IgD-negative memory B cell (primary cell): Measurements from ENCODE around the gene ANKRD13D. TPM values are rescaled to one million over a fixed set of nuclear protein-coding genes. Genes with fewer than 3 reads are reported as not detected.

Experiments used
- H3K27ac Mint-ChIP-seq, 3 donors: one replicate each; pipeline ENCODE4 v1.8.0; 2020 to 2022; ENCODE audit warnings: mild to moderate bottlenecking in 3 of 3, mixed read lengths in 3 of 3, moderate library complexity in 1 of 3
- H3K27me3 Mint-ChIP-seq: one replicate; pipeline ENCODE4 v1.8.0; 2021; ENCODE audit warnings: mixed read lengths
- H3K36me3 Mint-ChIP-seq: one replicate; pipeline ENCODE4 v1.8.0; 2020; ENCODE audit warnings: mild to moderate bottlenecking, mixed read lengths
- H3K4me1 Mint-ChIP-seq, 3 donors: one replicate each; pipeline ENCODE4 v1.8.0; 2020 to 2022; ENCODE audit warnings: mixed read lengths in 3 of 3, mild to moderate bottlenecking in 1 of 3
- H3K4me3 Mint-ChIP-seq, 4 donors: one replicate each; pipeline ENCODE4 v1.8.0; 2020 to 2022; ENCODE audit warnings: mild to moderate bottlenecking in 4 of 4, mixed read lengths in 4 of 4, moderate library complexity in 3 of 4
- H3K9me3 Mint-ChIP-seq, 3 donors: one replicate each; pipeline ENCODE4 v1.8.0; 2020 to 2021; ENCODE audit warnings: mixed read lengths in 3 of 3, mild to moderate bottlenecking in 1 of 3
- polyA plus RNA-seq: library from polyadenylated mRNA; unstranded; fragments of 300-500 nt; fragmentation: Illumina TruSeq; gene quantifications from one replicate; pipeline ENCODE4 v1.2.3, GENCODE V29; 2021

ANKRD13D gene
- polyA plus RNA-seq, 1 donor from 2014 or later, result 17.3 TPM

GRCh38 chr11:67295846-67296245 lies 6.7 kb downstream of the ANKRD13D start:
- Mint-ChIP-seq H3K36me3 (peaks cover 23% of the 10 kb centered on the region), H3K9me3 (peaks cover 0 to 10% (median 0%) of the 10 kb centered on the region in 3 donors), H3K4me1 (peaks cover 15 to 21% (median 15%) of the 10 kb centered on the region in 3 donors), H3K27ac (peak overlapping the region in 1 of 3 donors; percentile 39), H3K27me3 (no peaks in the 10 kb centered on the region), H3K4me3 (peak overlapping the region in 1 of 4 donors; percentile 61)

GRCh38 chr11:67298786-67299185 lies 9.7 kb downstream of the ANKRD13D start:
- Mint-ChIP-seq H3K9me3 (peaks cover 0 to 10% (median 0%) of the 10 kb centered on the region in 3 donors), H3K4me3 (peak overlapping the region in 2 of 4 donors; percentile 5 to 33), H3K27ac (peak overlapping the region in 1 of 3 donors; percentile 27), H3K36me3 (peaks cover 23% of the 10 kb centered on the region), H3K4me1 (peaks cover 3 to 9% (median 8%) of the 10 kb centered on the region in 3 donors), H3K27me3 (no peaks in the 10 kb centered on the region)

DNA sequence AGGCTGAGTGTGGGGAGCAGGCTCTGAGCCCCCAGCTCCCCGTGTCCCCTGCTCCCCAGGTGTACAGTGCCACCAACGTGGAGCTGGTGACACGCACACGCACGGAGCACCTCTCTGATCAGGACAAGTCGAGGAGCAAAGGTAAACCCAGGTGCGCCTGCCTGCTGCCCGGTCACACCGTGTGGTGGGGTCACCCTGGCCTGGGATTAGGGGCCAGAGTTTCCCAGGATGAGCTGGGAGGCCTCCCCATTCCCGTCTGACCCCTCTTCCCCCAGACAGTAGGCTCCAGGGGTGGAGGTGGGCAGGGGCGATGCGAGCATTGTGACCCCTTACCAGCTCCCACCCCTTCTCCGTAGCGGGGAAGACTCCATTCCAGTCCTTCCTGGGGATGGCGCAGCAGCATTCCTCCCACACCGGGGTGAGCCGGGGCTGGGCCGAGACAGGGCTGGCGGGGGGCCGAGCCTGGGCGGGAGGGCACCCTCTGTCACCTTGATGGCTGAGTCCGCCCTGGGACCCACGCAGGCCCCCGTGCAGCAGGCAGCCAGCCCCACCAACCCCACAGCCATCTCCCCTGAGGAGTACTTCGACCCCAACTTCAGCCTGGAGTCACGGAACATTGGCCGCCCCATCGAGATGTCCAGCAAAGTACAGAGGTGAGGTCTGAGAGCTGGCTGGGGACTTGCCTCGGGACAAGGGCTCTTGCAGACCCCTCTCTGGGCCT lies 10.5 kb downstream of the ANKRD13D start:
- H3K27me3 Mint-ChIP-seq, result no peaks in the 10 kb centered on the region
- peaks cover 2 to 6% (median 5%) of the 10 kb centered on the region in 3 donors for H3K4me1 Mint-ChIP-seq
- peaks cover 21% of the 10 kb centered on the region for H3K36me3 Mint-ChIP-seq
- H3K9me3 Mint-ChIP-seq, result peaks cover 0 to 10% (median 0%) of the 10 kb centered on the region in 3 donors
- H3K4me3 Mint-ChIP-seq, result no peak overlapping the region
- H3K27ac Mint-ChIP-seq, result no peak overlapping the region

DNA sequence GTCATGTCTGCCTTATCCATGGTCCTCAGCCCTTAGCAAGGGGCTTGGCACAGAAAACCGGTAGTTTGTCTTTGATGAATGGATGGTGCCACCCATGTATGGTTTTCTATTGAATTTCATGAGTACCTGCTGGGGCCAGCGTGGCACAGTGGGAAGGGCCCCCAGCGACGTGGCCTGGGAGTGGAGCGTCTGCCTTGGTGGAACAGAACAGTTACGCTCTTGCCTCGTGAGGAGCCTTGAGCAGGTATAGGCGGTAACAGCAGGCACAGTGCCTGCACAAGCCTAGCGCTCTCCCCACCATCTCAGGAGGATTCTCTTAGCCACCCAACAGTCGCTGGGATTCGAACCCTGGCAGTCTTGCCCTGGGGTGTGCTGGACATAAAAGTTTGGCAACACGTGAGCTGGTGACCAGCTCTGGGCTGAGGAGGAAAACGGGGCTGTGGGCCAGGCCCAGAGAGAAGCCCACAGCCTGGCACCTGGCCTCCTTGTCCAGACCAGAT lies 11.2 kb downstream of the ANKRD13D start:
- H3K4me1 Mint-ChIP-seq, result peaks cover 2 to 6% (median 5%) of the 10 kb centered on the region in 3 donors
- no peak overlapping the region for H3K27ac Mint-ChIP-seq
- H3K27me3 Mint-ChIP-seq, result no peaks in the 10 kb centered on the region
- peaks cover 17% of the 10 kb centered on the region for H3K36me3 Mint-ChIP-seq
- H3K4me3 Mint-ChIP-seq, result no peak overlapping the region
- peaks cover 0 to 10% (median 0%) of the 10 kb centered on the region in 3 donors for H3K9me3 Mint-ChIP-seq

DNA sequence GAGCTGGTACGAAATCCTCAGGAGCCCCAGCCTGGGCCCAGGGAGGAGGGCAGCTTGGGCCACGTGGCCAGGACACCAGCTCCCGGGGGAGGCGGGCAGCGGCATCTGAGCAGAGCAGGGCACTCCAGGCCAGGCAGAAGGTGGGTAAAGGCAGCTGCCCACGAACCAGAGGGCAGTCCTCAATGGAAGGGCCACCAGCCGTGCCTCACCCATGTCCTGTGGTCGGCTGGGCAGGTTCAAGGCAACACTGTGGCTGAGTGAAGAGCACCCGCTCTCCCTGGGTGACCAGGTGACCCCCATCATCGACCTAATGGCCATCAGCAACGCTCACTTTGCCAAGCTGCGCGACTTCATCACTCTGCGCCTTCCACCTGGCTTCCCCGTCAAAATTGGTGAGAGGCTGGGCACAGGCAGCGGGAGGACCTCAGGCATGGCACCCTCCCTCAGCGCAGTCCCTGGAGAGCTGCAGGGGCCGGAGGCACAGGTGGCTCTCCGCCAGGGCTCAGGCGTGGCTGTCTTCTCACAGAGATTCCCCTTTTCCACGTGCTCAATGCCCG lies 11.7 kb downstream of the ANKRD13D start:
- Mint-ChIP-seq H3K4me1 (peaks cover 2 to 6% (median 5%) of the 10 kb centered on the region in 3 donors), H3K9me3 (peaks cover 0 to 10% (median 0%) of the 10 kb centered on the region in 3 donors), H3K36me3 (peaks cover 15% of the 10 kb centered on the region), H3K4me3 (no peak overlapping the region), H3K27me3 (no peaks in the 10 kb centered on the region), H3K27ac (peak overlapping the region in 1 of 3 donors; percentile 57)

GRCh38 chr11:67301313-67301921 lies 12.3 kb downstream of the ANKRD13D start:
- H3K9me3 Mint-ChIP-seq, result peaks cover 0 to 4% (median 0%) of the 10 kb centered on the region in 3 donors
- peaks cover 2 to 6% (median 5%) of the 10 kb centered on the region in 3 donors for H3K4me1 Mint-ChIP-seq
- H3K27me3 Mint-ChIP-seq, result no peaks in the 10 kb centered on the region
- peak overlapping the region in 1 of 3 donors; percentile 57 for H3K27ac Mint-ChIP-seq
- H3K4me3 Mint-ChIP-seq, result no peak overlapping the region
- peaks cover 9% of the 10 kb centered on the region for H3K36me3 Mint-ChIP-seq

DNA sequence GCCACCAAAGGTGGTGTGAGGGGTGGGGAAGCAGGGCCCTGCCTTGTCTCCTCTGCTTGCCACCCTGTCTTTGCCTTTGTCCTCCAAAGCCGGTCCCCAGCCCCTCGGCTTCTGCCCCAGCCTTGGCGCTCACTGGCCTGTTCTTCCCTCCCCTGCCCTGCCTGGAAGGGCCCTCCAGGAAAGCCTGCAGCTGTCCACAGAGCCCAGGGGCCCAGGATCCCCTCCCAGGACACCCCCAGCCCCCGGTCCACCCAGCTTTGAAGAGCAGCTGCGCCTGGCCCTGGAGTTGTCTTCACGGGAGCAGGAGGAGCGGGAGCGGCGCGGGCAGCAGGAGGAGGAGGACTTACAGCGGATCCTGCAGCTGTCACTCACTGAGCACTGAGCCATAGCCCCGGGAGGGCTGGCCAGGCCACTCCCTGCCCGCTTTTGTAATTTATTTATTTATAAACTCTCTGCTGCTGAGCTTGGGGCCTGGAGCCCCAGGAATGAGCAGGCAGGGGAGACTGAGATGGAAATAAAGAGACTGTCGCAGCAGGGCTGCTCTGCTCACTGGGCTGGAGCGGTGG lies 12.9 kb downstream of the ANKRD13D start:
- Mint-ChIP-seq H3K36me3 (peaks cover 6% of the 10 kb centered on the region), H3K9me3 (no peaks in the 10 kb centered on the region), H3K27me3 (no peaks in the 10 kb centered on the region), H3K4me3 (peak overlapping the region in 1 of 4 donors; percentile 16), H3K27ac (peak overlapping the region in 1 of 3 donors; percentile 10), H3K4me1 (peaks cover 2 to 4% (median 2%) of the 10 kb centered on the region in 3 donors)

DNA sequence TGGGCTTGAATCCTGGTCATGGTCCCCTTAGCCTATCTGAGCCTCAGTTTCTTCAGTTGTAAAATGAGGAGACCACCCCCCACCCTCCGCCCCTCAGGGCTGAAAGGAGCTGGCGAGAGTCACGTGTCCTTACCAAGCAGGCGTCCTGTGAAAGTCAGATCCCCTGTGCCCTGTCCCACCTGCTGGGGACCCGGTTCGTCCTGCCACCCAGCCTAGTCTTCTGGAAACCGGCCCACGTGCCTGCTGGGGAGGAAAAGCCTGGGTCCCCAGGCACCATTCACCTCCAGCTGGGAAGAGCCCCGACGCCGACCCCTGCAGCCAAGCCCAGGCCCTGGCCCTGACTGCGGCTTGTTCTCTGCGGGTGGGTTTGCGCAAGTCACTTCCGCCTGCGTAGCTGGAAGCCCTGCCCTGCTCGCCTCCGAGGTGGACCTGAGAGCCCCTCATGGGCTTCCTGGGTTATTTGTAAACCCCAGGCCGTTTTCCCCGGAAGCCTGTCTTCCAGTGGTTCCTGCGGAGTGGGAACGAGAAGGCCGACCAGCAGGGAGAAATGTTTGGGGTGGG lies 13.5 kb downstream of the ANKRD13D start:
- H3K9me3 Mint-ChIP-seq, result no peaks in the 10 kb centered on the region
- H3K4me3 Mint-ChIP-seq, result peak overlapping the region in 2 of 4 donors; percentile 5 to 25
- peaks cover 5% of the 10 kb centered on the region for H3K36me3 Mint-ChIP-seq
- peak overlapping the region in 1 of 3 donors; percentile 59 for H3K27ac Mint-ChIP-seq
- peaks cover 0 to 4% (median 2%) of the 10 kb centered on the region in 3 donors for H3K4me1 Mint-ChIP-seq
- no peaks in the 10 kb centered on the region for H3K27me3 Mint-ChIP-seq

DNA sequence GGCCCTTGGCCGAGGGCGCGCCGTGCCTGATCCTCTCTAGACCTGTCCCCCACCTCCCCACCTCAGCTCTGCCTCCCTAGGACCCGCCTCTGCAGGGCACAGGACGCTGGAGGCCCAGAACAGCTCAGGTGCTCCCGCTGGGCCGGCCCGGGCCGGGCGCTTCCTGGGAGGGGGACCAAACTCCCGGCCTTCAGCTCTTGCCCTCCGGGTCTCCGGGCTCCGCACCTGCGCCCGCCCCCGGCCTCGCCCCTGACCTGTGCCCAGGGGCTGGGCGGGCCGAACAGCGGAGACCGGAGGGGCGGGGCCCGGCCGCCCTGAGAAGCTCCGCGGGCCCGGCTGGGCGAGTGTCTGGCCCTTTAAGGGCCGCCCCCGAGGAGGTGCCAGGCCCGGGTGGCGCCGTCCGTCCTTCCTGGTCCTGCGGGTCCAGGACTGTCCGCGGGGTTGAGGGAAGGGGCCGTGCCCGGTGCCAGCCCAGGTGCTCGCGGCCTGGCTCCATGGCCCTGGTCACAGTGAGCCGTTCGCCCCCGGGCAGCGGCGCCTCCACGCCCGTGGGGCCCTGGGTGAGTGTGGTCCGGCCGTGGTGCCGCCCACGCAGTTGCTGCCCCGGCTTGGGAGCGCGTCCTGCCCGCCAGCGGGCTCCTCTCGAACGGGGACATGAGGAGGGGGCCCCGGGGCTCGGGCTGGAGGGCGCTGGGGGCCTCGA lies 14.2 kb downstream of the ANKRD13D start, which contains the start of gene SSH3:
TSS of gene SSH3 (plus strand) at position 399 of the 703 bp plus-strand sequence. CDS start at position 495, 96 bp downstream.
- Mint-ChIP-seq H3K4me1 (peaks cover 0 to 4% (median under 1%) of the 10 kb centered on the region in 3 donors), H3K4me3 (peak within 1 kb of the TSS in 3 of 4 donors; percentile 5 to 65 (median 22)), H3K27me3 (no peaks in the 10 kb centered on the region), H3K27ac (peak within 1 kb of the TSS in 1 of 3 donors; percentile 59), H3K36me3 (peaks cover 4% of the 10 kb centered on the region), H3K9me3 (no peaks in the 10 kb centered on the region)

- H3K36me3 Mint-ChIP-seq, result no peaks in the 10 kb centered on the region
- H3K27me3 Mint-ChIP-seq, result no peaks in the 10 kb centered on the region
- H3K27ac Mint-ChIP-seq, result no peak overlapping the region
- H3K4me3 Mint-ChIP-seq, result peak overlapping the region in 1 of 4 donors; percentile 65
- no peaks in the 10 kb centered on the region for H3K9me3 Mint-ChIP-seq
- no peaks in the 10 kb centered on the region for H3K4me1 Mint-ChIP-seq
Measured at GRCh38 chr11:67303835-67304411, 14.8 kb downstream of the ANKRD13D start.

DNA sequence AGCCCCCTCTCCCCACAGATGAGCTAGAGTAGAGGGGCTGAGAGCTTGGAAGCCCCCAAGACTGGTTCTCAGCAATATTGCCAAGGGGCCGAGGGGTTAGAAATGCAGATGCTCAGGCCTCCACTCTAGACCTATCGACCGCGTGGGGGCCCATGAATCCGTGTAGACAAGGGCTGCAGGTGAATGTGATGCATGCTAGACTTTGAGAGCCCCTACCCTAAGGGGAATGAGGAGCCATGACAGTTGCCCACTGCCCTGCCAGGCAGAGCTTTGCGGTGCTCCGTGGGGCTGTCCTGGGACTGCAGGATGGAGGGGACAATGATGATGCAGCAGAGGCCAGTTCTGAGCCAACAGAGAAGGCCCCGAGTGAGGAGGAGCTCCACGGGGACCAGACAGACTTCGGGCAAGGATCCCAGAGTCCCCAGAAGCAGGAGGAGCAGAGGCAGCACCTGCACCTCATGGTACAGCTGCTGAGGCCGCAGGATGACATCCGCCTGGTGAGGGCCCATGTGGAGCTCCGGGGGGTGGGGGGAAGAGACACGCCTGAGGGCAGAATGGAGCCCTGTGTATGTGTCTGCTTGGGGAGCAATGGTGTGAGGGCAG lies 15.5 kb downstream of the ANKRD13D start:
- Mint-ChIP-seq H3K9me3 (no peaks in the 10 kb centered on the region), H3K27me3 (no peaks in the 10 kb centered on the region), H3K4me3 (peak overlapping the region in 2 of 4 donors; percentile 34 to 43), H3K36me3 (no peaks in the 10 kb centered on the region), H3K4me1 (peaks cover 0 to 1% (median 0%) of the 10 kb centered on the region in 3 donors), H3K27ac (no peak overlapping the region)

DNA sequence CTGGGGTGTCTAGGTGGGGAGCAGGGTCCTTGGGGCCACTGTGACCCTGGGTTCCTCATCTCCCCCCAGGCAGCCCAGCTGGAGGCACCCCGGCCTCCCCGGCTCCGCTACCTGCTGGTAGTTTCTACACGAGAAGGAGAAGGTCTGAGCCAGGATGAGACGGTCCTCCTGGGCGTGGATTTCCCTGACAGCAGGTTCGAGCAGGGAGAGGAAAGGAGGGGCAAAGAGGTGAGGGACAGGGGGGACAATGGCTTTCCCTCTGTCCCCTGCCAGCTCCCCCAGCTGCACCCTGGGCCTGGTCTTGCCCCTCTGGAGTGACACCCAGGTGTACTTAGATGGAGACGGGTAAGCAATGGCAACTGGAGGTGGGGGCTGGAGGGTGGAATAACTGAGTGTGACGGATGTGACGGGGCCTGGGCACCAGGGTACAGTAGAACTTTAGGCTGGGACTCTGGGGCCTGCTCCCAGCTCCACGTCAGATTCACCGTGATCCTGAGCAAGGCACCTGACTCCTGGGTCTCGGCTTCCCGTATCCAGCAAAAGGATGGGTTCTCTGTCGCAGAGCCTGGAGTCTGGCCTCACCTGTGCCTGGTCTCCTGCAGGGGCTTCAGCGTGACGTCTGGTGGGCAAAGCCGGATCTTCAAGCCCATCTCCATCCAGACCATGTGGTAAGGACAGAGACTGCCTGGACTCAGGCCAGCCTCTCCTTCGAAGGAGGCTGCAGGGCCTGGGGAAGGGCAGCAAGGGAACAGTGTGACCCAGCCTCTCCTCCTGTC lies 17.9 kb downstream of the ANKRD13D start:
- Mint-ChIP-seq H3K4me1 (peaks cover 0 to 1% (median 0%) of the 10 kb centered on the region in 3 donors), H3K36me3 (no peaks in the 10 kb centered on the region), H3K4me3 (no peak overlapping the region), H3K9me3 (no peaks in the 10 kb centered on the region), H3K27me3 (no peaks in the 10 kb centered on the region), H3K27ac (no peak overlapping the region)

- Mint-ChIP-seq H3K27me3 (no peaks in the 10 kb centered on the region), H3K4me3 (no peak overlapping the region), H3K36me3 (no peaks in the 10 kb centered on the region), H3K4me1 (peaks cover 4% of the 10 kb centered on the region in 3 donors), H3K27ac (no peak overlapping the region), H3K9me3 (no peaks in the 10 kb centered on the region)
Measured at GRCh38 chr11:67307545-67308001, 18.5 kb downstream of the ANKRD13D start.
